Left lobe of liver (tissue), 2 donors: Measurements from ENCODE around the gene SCYL2. TPM values are rescaled to one million over a fixed set of nuclear protein-coding genes. Genes with fewer than 3 reads are reported as not detected.
"Not testable (repeated sequence)": the region's sequence is repeated elsewhere in the genome, so short reads cannot be mapped to it uniquely, and the experiment has no call there.

ENCODE experiments used
- ATAC-seq: fragments of 200-7000 bp; cut with Tn5 transposase; one replicate; pipeline ENCODE4 v1.9.1; 2020; ENCODE audit warnings: mild to moderate bottlenecking, moderate library complexity
- DNase-seq: peaks from one replicate; pipeline ENCODE4 v3.0.0-alpha.2; 2020; ENCODE audit warnings: low spot score
- total RNA-seq: library from RNA; stranded (reverse); gene quantifications from one replicate; pipeline ENCODE4 v1.2.1, GENCODE V29; 2021
- donor health status: DM: no; HTN: no; CAD: no; lungs with moderate emphysema.
- donor health status: DM: no; HTN: yes; CAD: no.

Gene SCYL2
- total RNA-seq, 1 donor from 2014 or later = 24.2 TPM

DNA sequence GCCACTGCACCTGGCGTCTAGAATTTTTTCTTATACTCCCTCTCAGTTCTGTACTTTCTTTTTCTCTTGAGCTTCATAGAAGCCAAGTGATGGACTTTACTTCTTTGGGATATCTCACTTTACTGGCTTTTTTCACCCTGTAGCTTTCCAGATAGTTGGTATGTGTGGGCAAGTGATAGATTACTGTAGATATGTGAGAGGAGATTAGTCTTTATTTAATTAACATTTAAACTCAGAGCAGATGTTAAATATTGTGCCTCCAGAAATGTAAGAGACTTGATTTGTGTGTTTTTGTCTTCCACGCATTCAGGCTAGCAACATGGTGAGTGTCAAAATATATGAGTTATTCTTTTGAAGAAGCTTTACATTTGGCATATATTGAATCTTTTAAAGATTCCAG is 50.4 kb downstream of the SCYL2 start:
- ATAC-seq = no peak
- DNase-seq = no peak

DNA sequence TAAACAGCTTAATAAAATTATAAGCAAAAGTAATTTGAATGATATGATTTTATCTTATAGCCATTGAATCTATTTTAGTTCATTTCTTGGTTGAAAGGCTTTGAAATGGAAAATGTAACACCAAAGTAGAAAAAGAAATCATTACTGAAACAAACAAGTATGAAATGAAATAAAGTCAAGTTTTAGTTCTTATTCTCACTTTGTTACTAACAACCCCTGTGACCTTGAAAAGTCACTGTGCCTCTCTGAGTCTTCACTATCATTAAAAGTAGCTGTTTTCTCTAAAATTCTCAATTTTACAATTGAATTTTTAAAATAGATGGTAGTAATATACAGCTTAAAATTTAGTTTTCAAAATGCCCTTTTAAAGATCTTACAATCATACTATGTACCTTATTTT is 57.5 kb downstream of the SCYL2 start:
- DNase-seq = no peak
- ATAC-seq = no peak

DNA sequence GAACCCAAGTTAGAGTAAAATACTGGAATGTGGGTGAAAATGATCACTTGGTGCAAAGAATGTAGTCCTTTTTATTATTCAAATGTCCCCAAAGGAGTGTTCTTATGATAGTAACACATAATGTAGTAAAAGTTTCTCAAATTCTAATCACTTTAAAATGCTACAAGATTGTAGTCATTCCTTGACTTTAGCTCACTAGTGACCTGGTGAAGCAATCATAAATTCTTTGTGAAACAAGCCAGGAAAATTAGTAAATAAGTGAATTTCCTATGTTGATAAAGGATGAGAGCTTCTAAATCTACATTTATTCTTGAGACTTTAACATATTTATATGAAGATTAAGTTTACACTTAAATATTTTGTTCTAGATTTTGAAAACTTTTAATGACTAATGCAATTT is 59.2 kb downstream of the SCYL2 start:
- no peak for DNase-seq
- no peak for ATAC-seq

GRCh38 chr12:100329800-100330199 is 62.8 kb downstream of the SCYL2 start:
- ATAC-seq (no peak), DNase-seq (no peak)

DNA sequence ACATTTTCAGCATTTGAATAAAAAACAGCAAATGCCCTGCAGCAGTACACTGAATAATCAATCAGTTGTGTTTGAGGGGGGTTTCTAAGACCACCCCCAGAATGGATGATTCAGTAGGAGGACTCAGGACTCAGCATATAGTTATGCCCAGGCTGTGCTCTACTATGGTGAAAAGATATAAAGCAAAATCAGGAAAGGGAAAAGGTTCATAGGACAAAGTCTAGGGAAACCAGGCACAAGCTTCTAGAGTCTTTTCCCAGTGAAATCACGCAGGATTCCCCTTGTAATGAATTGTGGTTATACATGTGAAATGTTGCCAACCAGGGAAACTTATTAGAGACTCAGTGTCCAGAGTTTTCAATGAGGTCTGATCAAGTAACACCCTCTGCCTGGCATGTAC is 64.9 kb downstream of the SCYL2 start:
- DNase-seq (no peak), ATAC-seq (peak; percentile 66)

- no peak for ATAC-seq
These were observed 65.9 kb downstream of the SCYL2 start for GRCh38 chr12:100332852-100333251.

DNA sequence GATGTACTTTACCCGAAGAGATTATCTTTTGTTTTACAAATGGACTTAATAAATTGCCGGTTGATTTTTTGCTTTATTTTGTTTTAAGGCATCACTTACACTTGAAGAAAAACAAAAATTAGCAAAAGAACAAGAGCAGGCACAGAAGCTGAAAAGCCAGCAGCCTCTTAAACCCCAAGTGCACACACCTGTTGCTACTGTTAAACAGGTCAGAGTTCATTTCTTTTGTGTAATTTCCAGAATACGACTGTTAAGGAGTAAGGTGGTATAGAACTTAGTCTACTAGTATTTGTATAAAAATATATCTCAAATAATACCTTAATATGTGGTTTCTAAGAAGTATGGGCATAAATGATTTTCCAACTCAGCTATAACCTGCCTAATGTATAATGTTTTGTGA is 70.3 kb downstream of the SCYL2 start:
- no peak for DNase-seq
- peak; percentile 82 for ATAC-seq

More at GRCh38 chr12:100332852-100333251, 65.9 kb downstream of the SCYL2 start:
- DNase-seq = no peak

- DNase-seq (peak; percentile 64), ATAC-seq (peak; percentile 98)
These were observed 70.8 kb downstream of the SCYL2 start for GRCh38 chr12:100337727-100338126.

- no peak for DNase-seq
- no peak for ATAC-seq
These were observed 72.1 kb downstream of the SCYL2 start for GRCh38 chr12:100339071-100339470.

DNA sequence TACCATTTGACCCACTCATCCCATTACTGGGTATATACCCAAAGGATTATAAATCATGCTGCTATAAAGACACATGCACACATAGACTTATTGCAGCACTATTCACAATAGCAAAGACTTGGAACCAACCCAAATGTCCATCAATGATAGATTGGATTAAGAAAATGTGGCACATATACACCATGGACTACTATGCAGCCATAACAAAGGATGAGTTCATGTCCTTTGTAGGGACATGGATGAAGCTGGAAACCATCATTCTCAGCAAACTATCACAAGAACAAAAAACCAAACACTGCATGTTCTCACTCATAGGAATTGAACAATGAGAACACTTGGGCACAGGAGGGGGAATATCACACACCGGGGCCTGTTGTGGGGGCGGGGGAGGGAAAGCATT is 75.9 kb downstream of the SCYL2 start:
- not testable (repeated sequence) for DNase-seq, ATAC-seq

DNA sequence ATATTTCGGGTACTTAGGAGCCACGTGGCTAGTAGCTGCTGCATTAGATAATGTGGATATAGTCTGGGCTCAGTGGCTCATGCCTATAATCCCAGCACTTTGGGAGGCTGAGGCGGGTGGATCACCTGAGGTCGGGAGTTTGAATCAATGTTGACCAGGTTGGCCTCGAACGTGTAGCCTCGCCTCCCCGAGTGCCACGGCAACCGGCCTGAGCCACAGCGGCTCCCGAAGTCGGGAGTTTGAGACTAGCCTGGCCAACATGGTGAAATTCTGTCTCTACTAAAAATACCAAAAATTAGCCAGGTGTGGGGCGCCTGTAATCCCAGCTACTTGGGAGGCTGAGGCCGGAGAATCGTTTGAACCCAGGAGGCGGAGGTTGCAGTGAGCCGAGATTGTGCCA is 77.4 kb downstream of the SCYL2 start:
- ATAC-seq, DNase-seq: not testable (repeated sequence)

DNA sequence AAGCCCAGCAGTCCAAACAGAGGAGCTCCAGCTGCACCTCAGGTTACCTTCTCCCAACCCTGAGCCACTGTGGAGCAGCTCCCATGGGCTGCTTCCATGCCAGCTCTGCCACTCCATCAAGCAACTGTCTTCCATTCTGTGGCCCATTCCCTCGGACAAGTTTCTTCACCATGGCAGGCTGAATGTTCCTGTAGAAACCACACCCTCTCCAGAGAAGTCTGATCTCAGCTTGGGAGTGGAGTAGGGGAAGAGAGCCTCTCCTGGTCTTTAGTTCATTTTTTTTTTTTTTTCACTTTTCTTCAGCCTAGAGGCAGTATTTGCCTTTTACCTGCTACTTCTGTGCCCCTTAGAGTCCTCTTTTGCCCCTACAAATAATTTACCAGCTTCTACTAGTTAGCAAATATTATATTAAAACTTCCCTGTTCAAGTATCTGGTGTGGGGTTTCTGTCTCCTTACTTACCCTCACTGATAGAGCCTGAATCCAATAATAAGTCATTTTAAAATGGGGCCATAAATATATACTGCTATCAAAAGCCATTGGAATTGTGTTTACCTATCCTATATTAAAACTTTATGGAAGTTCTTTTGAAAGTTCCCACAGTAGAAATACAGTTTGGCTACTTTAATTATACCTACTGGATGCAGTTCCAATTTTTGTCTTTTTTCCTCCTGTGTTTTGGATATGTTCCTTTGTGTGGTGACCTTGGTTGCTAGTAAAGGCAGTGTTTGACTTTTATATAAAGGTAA is 78.2 kb downstream of the SCYL2 start:
- ATAC-seq (peak; percentile 12), DNase-seq (no peak)

DNA sequence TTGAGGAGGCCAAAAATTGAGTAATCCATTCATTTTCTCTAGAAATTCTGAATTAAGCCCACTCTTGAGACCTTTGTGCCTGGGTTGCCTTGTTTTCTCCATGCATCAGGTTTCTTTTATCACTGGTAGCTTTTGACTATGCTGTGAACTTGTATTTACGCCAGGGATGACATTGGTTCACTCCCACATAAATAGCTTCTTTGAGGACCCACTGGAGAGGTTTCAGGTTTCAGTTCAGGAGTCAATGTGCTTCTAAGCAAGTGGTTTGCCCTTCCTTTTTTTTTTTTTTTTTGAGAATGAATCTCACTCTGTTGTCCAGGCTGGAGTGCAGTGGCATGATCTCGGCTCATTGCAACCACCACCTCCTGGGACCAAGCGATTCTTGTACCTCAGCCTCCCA is 79.7 kb downstream of the SCYL2 start:
- DNase-seq (no peak), ATAC-seq (no peak)

DNA sequence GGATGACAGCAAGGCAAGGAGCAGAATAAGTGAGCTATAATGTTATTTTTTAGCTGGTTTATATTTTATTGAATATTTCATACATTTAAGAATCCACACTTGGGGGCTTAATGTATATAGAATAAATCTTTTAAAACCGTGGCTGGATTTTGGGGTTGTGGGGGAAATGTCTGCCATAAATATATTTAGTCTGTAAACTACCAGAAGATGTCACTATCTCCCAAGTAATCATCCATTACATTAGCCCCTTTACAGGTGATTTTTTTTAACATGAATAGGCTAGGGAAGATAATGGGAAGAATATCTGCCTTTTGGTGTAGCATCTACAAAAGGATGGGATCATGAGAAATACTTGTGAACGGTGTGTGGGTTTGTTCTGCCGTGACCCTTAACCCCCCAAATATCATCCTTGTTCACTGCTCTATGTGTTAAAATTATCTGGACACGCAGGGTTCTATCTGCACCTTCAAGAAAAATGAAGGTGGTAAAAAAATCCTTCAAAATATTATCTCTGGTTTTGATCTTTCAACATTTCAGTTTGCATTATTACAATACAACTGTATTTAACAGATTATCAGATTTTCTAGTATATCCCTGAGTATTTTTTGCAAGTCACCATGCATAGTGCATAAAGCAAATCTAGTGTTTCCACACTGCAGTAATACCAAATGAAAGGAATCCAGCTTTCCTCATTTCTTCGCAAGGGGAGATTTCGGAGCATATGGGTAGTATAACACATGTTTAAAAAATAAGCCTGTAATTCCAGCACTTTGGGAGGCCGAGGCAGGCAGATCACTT is 81.9 kb downstream of the SCYL2 start:
- no peak for DNase-seq

GRCh38 chr12:100356644-100357223 is 89.8 kb downstream of the SCYL2 start, which contains the start of gene SLC17A8:
Gene SLC17A8, plus strand, starts transcription at chr12:100357074. Its CDS starts 318 bp downstream, at chr12:100357392.
- no peak for ATAC-seq
- no peak for DNase-seq

More for the DNA sequence above, 81.9 kb downstream of the SCYL2 start:
- ATAC-seq = peak; percentile 65

GRCh38 chr12:100359248-100359647 is 92.3 kb downstream of the SCYL2 start:
- no peak for DNase-seq
- no peak for ATAC-seq

DNA sequence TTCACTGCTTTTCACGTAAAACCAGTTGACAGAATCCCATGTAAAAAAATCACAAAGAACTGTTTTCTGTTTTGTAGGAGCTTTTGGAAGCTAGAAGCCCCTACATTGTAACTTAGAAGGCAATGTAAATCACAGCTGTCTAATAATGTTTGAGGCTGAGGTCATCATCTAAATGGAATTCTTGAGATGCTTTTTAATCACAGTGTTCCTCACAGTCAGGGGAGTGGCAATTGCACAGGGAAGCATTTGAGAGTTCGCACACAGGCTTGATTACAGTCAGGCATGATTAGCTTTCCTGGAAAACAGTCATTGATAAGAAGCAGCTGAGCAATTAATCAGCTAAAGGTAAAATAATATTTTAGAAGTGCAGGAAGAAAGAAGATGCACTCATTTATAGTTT is 92.8 kb downstream of the SCYL2 start:
- ATAC-seq (no peak), DNase-seq (no peak)

DNA sequence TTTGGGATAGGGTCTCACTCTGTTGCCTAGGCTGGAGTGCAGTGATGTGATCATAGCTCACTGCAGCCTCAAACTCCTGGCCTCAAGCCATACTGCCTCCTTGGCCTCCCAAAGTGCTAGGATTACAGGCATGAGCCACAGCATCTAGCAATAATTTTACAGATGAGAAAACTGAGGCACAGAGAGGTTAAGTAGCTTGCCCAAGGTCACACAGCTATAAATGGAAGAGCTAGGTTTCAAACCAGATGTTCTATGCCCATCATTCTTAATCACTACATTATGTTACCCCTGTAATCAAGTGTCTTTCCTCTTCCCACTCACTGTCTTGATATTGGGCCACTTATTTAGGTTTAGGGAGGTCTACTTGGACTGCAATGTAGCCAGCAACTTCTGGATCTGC is 93.5 kb downstream of the SCYL2 start:
- DNase-seq (no peak), ATAC-seq (no peak)

GRCh38 chr12:100364324-100364723 is 97.3 kb downstream of the SCYL2 start:
- ATAC-seq = no peak
- no peak for DNase-seq

- no peak for DNase-seq
- ATAC-seq = no peak
These were observed 98.4 kb downstream of the SCYL2 start for GRCh38 chr12:100365411-100365810.

- ATAC-seq (no peak), DNase-seq (no peak)
These were observed 101.1 kb downstream of the SCYL2 start for GRCh38 chr12:100368066-100368465.

- ATAC-seq = no peak
- DNase-seq = no peak
These were observed 104.2 kb downstream of the SCYL2 start for GRCh38 chr12:100371146-100371545.
